ENCODE data around the gene AGAP1.

Gene AGAP1

DNA sequence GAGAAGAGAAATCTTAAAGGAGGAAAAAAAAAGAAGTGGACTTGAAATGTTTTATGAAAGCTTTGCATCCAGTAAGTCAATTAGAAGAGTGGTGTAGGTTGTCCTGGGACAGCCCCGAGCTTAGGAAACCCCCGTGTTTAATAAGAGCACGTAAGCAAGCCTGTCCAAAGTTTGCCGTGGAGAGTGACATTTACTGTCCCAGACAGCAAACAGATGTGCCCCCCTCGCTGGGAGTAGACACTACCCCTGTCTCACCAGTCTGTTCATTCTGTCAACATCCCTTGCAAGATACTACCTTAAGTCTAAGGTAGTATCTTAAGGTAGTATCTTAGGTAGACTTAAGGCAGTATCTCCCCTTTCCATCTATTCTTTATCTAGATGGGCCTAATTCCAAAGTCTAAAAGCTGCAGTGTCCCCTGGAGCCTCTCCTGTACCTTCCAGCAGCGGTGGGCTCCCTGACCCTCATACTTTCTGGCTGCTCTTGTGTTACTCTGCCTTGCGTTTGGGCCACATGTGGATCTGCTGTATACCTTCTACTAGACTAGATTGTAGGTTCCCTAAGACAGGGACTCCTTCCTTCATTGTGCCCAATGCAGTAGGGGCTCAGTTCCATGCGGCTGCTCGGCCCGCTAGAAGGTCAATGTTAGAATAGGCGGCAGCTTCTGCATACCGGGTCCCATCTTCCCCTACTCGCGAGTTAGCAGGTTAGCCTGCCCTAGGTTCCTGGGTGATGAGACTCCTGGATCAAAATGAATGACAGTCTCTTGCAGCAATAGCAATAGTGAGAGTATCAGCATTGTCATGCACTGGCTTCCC lies 430.2 kb downstream of the AGAP1 start:
- peaks cover 3 to 8% of the 10 kb centered on the region in 2 donors for H3K36me3 ChIP-seq (ENCODE audit: control insufficient read depth in 1 of 2, insufficient read depth in 2 of 2, low read length in 2 of 2)
- H3K9ac ChIP-seq (ENCODE audit: low read depth in 1 of 2, low read length in 2 of 2): no peak overlapping the region
- no peaks in the 10 kb centered on the region for H3K4me1 ChIP-seq (ENCODE audit: control insufficient read depth in 1 of 2, insufficient read depth in 2 of 2, low read length in 2 of 2)
- H3K4me3 ChIP-seq (ENCODE audit: low read depth in 1 of 2, low read length in 2 of 2): no peak overlapping the region
- H3K27me3 ChIP-seq (ENCODE audit: control insufficient read depth in 1 of 2, insufficient read depth in 2 of 2, low read length in 2 of 2): no peaks in the 10 kb centered on the region
- H3K27ac ChIP-seq (ENCODE audit: low read depth, low read length): no peak overlapping the region
- H3K9me3 ChIP-seq (ENCODE audit: control insufficient read depth in 1 of 2, low read length in 2 of 2): no peaks in the 10 kb centered on the region

- Histone ChIP-seq H3K9me3 (ENCODE audit: control insufficient read depth in 1 of 2, low read length in 2 of 2) (no peaks in the 10 kb centered on the region), H3K27me3 (ENCODE audit: control insufficient read depth in 1 of 2, insufficient read depth in 2 of 2, low read length in 2 of 2) (no peaks in the 10 kb centered on the region), H3K36me3 (ENCODE audit: control insufficient read depth in 1 of 2, insufficient read depth in 2 of 2, low read length in 2 of 2) (peaks cover 3 to 7% of the 10 kb centered on the region in 2 donors), H3K27ac (ENCODE audit: low read depth, low read length) (no peak overlapping the region), H3K4me1 (ENCODE audit: control insufficient read depth in 1 of 2, insufficient read depth in 2 of 2, low read length in 2 of 2) (no peaks in the 10 kb centered on the region), H3K4me3 (ENCODE audit: low read depth in 1 of 2, low read length in 2 of 2) (no peak overlapping the region), H3K9ac (ENCODE audit: low read depth in 1 of 2, low read length in 2 of 2) (no peak overlapping the region)
Measured at GRCh38 chr2:235924675-235925063, 430.8 kb downstream of the AGAP1 start.

- no peak overlapping the region for H3K27ac ChIP-seq (ENCODE audit: low read depth, low read length)
- H3K27me3 ChIP-seq (ENCODE audit: control insufficient read depth in 1 of 2, insufficient read depth in 2 of 2, low read length in 2 of 2): no peaks in the 10 kb centered on the region
- H3K4me3 ChIP-seq (ENCODE audit: low read depth in 1 of 2, low read length in 2 of 2): no peak overlapping the region
- H3K36me3 ChIP-seq (ENCODE audit: control insufficient read depth in 1 of 2, insufficient read depth in 2 of 2, low read length in 2 of 2): peaks cover 3 to 6% of the 10 kb centered on the region in 2 donors
- no peaks in the 10 kb centered on the region for H3K9me3 ChIP-seq (ENCODE audit: control insufficient read depth in 1 of 2, low read length in 2 of 2)
- H3K4me1 ChIP-seq (ENCODE audit: control insufficient read depth in 1 of 2, insufficient read depth in 2 of 2, low read length in 2 of 2): no peaks in the 10 kb centered on the region
- no peak overlapping the region for H3K9ac ChIP-seq (ENCODE audit: low read depth in 1 of 2, low read length in 2 of 2)
Measured at GRCh38 chr2:235925250-235925919, 431.5 kb downstream of the AGAP1 start.

DNA sequence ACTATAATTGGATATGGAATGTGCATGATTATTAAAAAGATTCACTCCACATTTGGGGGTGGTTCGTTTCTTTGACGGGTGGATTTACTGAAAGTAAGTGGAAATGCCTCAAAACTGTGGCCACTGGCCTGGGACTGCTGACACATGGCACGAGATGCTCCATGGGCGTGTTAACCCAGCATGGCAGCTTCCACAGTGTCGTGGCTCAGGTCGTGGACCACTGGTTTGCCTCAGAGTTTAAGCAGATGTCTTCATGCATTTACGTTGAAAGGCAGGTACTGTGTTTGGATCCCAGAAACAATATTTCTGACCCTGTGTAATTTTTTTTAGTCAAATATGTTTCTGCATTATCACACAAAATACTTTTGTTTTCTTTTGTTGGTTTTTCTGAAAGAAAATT lies 432.4 kb downstream of the AGAP1 start:
- Histone ChIP-seq H3K36me3 (ENCODE audit: control insufficient read depth in 1 of 2, insufficient read depth in 2 of 2, low read length in 2 of 2) (peaks cover 3 to 13% of the 10 kb centered on the region in 2 donors), H3K4me3 (ENCODE audit: low read depth in 1 of 2, low read length in 2 of 2) (no peak overlapping the region), H3K9me3 (ENCODE audit: control insufficient read depth in 1 of 2, low read length in 2 of 2) (no peaks in the 10 kb centered on the region), H3K27ac (ENCODE audit: low read depth, low read length) (no peak overlapping the region), H3K9ac (ENCODE audit: low read depth in 1 of 2, low read length in 2 of 2) (no peak overlapping the region), H3K27me3 (ENCODE audit: control insufficient read depth in 1 of 2, insufficient read depth in 2 of 2, low read length in 2 of 2) (no peaks in the 10 kb centered on the region), H3K4me1 (ENCODE audit: control insufficient read depth in 1 of 2, insufficient read depth in 2 of 2, low read length in 2 of 2) (no peaks in the 10 kb centered on the region)

DNA sequence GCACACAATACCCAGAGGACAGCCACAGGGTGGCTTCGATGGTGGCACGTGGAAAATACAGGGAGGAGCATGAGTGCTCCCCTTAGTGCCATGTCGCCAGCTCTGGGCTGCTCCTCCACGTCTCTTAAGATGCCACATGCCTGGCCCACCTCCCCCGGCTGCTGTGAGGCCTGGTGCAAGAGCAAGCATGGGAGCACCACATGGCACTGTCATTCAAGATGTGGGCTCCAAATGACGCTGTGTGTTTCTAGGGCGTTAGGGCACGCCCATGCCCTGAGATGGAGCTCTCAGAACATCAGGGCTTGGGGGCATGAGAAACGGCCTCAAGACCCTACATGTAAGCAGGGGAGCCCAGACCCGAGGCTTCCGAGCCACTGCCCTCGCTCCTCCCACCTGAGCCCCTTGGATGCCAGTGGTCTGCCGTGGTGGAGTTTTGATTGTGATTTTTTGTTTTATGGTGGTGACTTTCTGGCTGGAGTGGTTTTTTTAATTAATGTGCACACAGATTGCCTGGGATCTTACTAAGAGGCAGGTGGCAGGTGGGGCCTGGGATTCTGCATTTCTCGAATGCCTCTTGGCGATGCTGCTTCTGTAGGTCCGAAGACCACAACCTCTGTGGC lies 435.0 kb downstream of the AGAP1 start:
- H3K9me3 ChIP-seq (ENCODE audit: control insufficient read depth in 1 of 2, low read length in 2 of 2): no peaks in the 10 kb centered on the region

GRCh38 chr2:235930701-235931100 lies 436.9 kb downstream of the AGAP1 start:
- Histone ChIP-seq H3K27ac (ENCODE audit: low read depth, low read length) (no peak overlapping the region), H3K9ac (ENCODE audit: low read depth in 1 of 2, low read length in 2 of 2) (no peak overlapping the region), H3K4me1 (ENCODE audit: control insufficient read depth in 1 of 2, insufficient read depth in 2 of 2, low read length in 2 of 2) (no peaks in the 10 kb centered on the region), H3K4me3 (ENCODE audit: low read depth in 1 of 2, low read length in 2 of 2) (no peak overlapping the region), H3K27me3 (ENCODE audit: control insufficient read depth in 1 of 2, insufficient read depth in 2 of 2, low read length in 2 of 2) (no peaks in the 10 kb centered on the region), H3K9me3 (ENCODE audit: control insufficient read depth in 1 of 2, low read length in 2 of 2) (no peaks in the 10 kb centered on the region), H3K36me3 (ENCODE audit: control insufficient read depth in 1 of 2, insufficient read depth in 2 of 2, low read length in 2 of 2) (peaks cover 9 to 34% of the 10 kb centered on the region in 2 donors)

More for the DNA sequence above, 435.0 kb downstream of the AGAP1 start:
- no peak overlapping the region for H3K4me3 ChIP-seq (ENCODE audit: low read depth in 1 of 2, low read length in 2 of 2)
- H3K36me3 ChIP-seq (ENCODE audit: control insufficient read depth in 1 of 2, insufficient read depth in 2 of 2, low read length in 2 of 2): peaks cover 8 to 29% of the 10 kb centered on the region in 2 donors
- H3K9ac ChIP-seq (ENCODE audit: low read depth in 1 of 2, low read length in 2 of 2): no peak overlapping the region
- no peaks in the 10 kb centered on the region for H3K27me3 ChIP-seq (ENCODE audit: control insufficient read depth in 1 of 2, insufficient read depth in 2 of 2, low read length in 2 of 2)
- no peak overlapping the region for H3K27ac ChIP-seq (ENCODE audit: low read depth, low read length)
- H3K4me1 ChIP-seq (ENCODE audit: control insufficient read depth in 1 of 2, insufficient read depth in 2 of 2, low read length in 2 of 2): no peaks in the 10 kb centered on the region

GRCh38 chr2:235931676-235932075 lies 437.8 kb downstream of the AGAP1 start:
- H3K27ac ChIP-seq (ENCODE audit: low read depth, low read length): no peak overlapping the region
- peaks cover 16 to 39% of the 10 kb centered on the region in 2 donors for H3K36me3 ChIP-seq (ENCODE audit: control insufficient read depth in 1 of 2, insufficient read depth in 2 of 2, low read length in 2 of 2)
- no peaks in the 10 kb centered on the region for H3K4me1 ChIP-seq (ENCODE audit: control insufficient read depth in 1 of 2, insufficient read depth in 2 of 2, low read length in 2 of 2)
- no peak overlapping the region for H3K4me3 ChIP-seq (ENCODE audit: low read depth in 1 of 2, low read length in 2 of 2)
- peaks cover 0 to 5% of the 10 kb centered on the region in 2 donors for H3K9me3 ChIP-seq (ENCODE audit: control insufficient read depth in 1 of 2, low read length in 2 of 2)
- no peak overlapping the region for H3K9ac ChIP-seq (ENCODE audit: low read depth in 1 of 2, low read length in 2 of 2)
- H3K27me3 ChIP-seq (ENCODE audit: control insufficient read depth in 1 of 2, insufficient read depth in 2 of 2, low read length in 2 of 2): no peaks in the 10 kb centered on the region

DNA sequence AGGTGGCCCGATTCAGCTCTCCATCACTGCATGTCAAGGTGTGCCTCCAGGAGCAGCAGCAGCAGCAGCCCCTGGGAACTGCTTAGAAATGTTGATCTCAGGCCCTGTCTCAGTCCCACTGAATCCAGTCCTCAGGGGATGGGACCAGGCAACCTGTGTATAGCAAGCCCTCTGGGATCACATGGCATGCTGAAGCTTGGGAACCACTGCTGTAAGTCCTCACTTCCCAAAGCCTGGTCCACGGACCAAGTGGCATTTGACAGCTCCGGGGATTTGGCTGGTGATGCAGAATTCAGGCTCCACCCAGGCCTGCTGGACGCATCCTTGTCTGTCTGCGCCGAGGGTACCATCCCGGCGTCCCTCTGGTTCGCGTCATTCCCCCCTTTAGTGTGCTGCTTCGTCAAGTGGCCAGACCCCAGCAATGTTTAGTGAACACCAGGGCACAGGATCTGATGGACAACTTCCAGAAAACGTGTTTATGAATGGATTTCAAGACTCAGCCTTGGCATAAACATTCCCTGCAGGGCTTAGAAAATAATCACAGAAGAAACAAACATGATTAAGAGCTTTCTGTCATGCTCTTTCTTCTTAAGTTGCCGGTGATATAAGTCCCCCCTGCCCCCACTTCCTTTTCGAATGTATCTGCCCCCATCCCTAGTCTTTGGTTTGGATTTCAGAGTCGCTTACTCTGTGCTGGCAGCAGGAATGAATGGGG lies 440.4 kb downstream of the AGAP1 start:
- no peak overlapping the region for H3K9ac ChIP-seq (ENCODE audit: low read depth in 1 of 2, low read length in 2 of 2)
- H3K36me3 ChIP-seq (ENCODE audit: control insufficient read depth in 1 of 2, insufficient read depth in 2 of 2, low read length in 2 of 2): peaks cover 16 to 48% of the 10 kb centered on the region in 2 donors
- H3K9me3 ChIP-seq (ENCODE audit: control insufficient read depth in 1 of 2, low read length in 2 of 2): peaks cover 0 to 5% of the 10 kb centered on the region in 2 donors
- no peak overlapping the region for H3K27ac ChIP-seq (ENCODE audit: low read depth, low read length)
- H3K4me1 ChIP-seq (ENCODE audit: control insufficient read depth in 1 of 2, insufficient read depth in 2 of 2, low read length in 2 of 2): no peaks in the 10 kb centered on the region
- H3K4me3 ChIP-seq (ENCODE audit: low read depth in 1 of 2, low read length in 2 of 2): no peak overlapping the region
- no peaks in the 10 kb centered on the region for H3K27me3 ChIP-seq (ENCODE audit: control insufficient read depth in 1 of 2, insufficient read depth in 2 of 2, low read length in 2 of 2)

DNA sequence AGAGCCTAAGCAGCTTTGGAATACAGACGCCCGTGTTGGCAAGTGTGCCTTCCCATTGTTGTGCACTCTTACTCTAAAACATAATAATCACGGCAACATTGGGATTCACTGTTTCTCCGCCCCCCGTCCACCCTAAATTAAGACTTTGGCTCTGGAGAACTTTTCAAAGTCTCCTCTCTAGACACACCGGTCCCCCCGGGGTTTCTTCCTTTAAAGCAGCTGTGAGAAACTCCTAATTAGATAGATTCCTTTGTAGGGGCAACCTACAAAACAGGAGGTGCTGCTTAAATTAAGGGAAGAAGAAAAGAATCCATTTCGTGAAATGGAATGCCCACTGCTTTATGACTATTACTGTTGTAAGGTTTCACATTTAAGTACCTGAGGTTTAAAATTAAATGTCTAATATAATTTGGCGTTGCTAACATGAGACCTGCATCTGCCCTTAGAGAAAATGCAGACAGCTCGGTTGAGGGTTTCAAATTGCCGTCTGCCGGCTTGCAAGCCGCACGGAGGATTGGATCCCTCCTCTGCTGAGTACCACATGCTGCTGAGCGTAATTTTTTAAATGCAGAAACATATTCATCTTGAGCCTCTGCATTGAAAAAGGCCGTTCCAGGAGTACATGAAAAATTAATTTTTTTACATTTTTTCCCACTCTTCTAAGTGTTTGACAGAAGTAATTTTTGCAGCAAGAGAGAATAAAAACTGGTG lies 441.1 kb downstream of the AGAP1 start:
- Histone ChIP-seq H3K27me3 (ENCODE audit: control insufficient read depth in 1 of 2, insufficient read depth in 2 of 2, low read length in 2 of 2) (no peaks in the 10 kb centered on the region), H3K4me1 (ENCODE audit: control insufficient read depth in 1 of 2, insufficient read depth in 2 of 2, low read length in 2 of 2) (no peaks in the 10 kb centered on the region), H3K27ac (ENCODE audit: low read depth, low read length) (no peak overlapping the region), H3K36me3 (ENCODE audit: control insufficient read depth in 1 of 2, insufficient read depth in 2 of 2, low read length in 2 of 2) (peaks cover 16 to 50% of the 10 kb centered on the region in 2 donors), H3K9ac (ENCODE audit: low read depth in 1 of 2, low read length in 2 of 2) (no peak overlapping the region), H3K9me3 (ENCODE audit: control insufficient read depth in 1 of 2, low read length in 2 of 2) (peaks cover 0 to 5% of the 10 kb centered on the region in 2 donors), H3K4me3 (ENCODE audit: low read depth in 1 of 2, low read length in 2 of 2) (no peak overlapping the region)

All from duodenal mucosa (tissue), 2 donors.